GM18868 (cell line): ENCODE results near the gene FXYD1.
"Not testable (repeated sequence)": the region's sequence is repeated elsewhere in the genome, so short reads cannot be mapped to it uniquely, and the experiment has no call there.

ENCODE experiments used
- ATAC-seq: cut with Tn5 transposase; IDR thresholded peaks from one replicate; pipeline ENCODE4 v1.9.1; 2021; ENCODE audit warnings: mild to moderate bottlenecking, moderate library complexity; ENCODE audit not compliant: unreplicated experiment

FXYD1 gene

GRCh38 chr19:35138305-35138892 lies at the start of gene FXYD1:
Gene FXYD1, plus strand, starts transcription at chr19:35138824. Its CDS starts 1,256 bp downstream, at chr19:35140080.
- no peak for ATAC-seq

- no peak for ATAC-seq
Measured at GRCh38 chr19:35089554-35089953, 49.1 kb upstream of the FXYD1 start.

- no peak for ATAC-seq
Measured at GRCh38 chr19:35090160-35090505, 48.5 kb upstream of the FXYD1 start.

GRCh38 chr19:35090506-35091214 lies 48.0 kb upstream of the FXYD1 start:
- ATAC-seq = no peak

- no peak for ATAC-seq
Measured at GRCh38 chr19:35093430-35093829, 45.2 kb upstream of the FXYD1 start.

GRCh38 chr19:35093941-35094647 lies 44.5 kb upstream of the FXYD1 start:
- ATAC-seq = no peak

- ATAC-seq = no peak
Measured at GRCh38 chr19:35094656-35095055, 44.0 kb upstream of the FXYD1 start.

- ATAC-seq = no peak
Measured at GRCh38 chr19:35095667-35096368, 42.8 kb upstream of the FXYD1 start.

GRCh38 chr19:35098413-35099049 lies 40.1 kb upstream of the FXYD1 start:
- ATAC-seq = no peak

GRCh38 chr19:35099155-35099896 lies 39.3 kb upstream of the FXYD1 start:
- ATAC-seq = no peak

- ATAC-seq = no peak
Measured at GRCh38 chr19:35099897-35100275, 38.7 kb upstream of the FXYD1 start.

GRCh38 chr19:35100588-35101533 lies 37.8 kb upstream of the FXYD1 start:
- ATAC-seq = no peak

GRCh38 chr19:35101949-35102348 lies 36.7 kb upstream of the FXYD1 start:
- ATAC-seq = not testable (repeated sequence)

- not testable (repeated sequence) for ATAC-seq
Measured at GRCh38 chr19:35103614-35104013, 35.0 kb upstream of the FXYD1 start.

GRCh38 chr19:35104361-35104760 lies 34.3 kb upstream of the FXYD1 start:
- ATAC-seq = no peak

GRCh38 chr19:35105047-35105410 lies 33.6 kb upstream of the FXYD1 start:
- ATAC-seq = no peak

GRCh38 chr19:35105411-35106290 lies 33.0 kb upstream of the FXYD1 start:
- no peak for ATAC-seq

GRCh38 chr19:35106291-35106583 lies 32.4 kb upstream of the FXYD1 start:
- ATAC-seq = no peak
